Lower leg skin (tissue), 3 donors: ENCODE measurements around the gene TMEM209.

Experiments used
- CTCF ChIP-seq, 3 donors: fragments of 450-650 bp; IDR thresholded peaks; one replicate each; pipeline ENCODE4 v1.5.1; 2016; ENCODE audit warnings: antibody characterized with exemption in 3 of 3, mild to moderate bottlenecking in 3 of 3, moderate library complexity in 2 of 3
- POLR2A ChIP-seq, 2 donors: fragments of 450-650 bp; IDR thresholded peaks; one replicate each; pipeline ENCODE4 v1.6.1; 2016 to 2017; ENCODE audit warnings: antibody characterized with exemption in 2 of 2, mild to moderate bottlenecking in 1 of 2, moderate library complexity in 1 of 2

- TF ChIP-seq CTCF (IDR thresholded peaks at IDR 0.05) = no peak
- no peak for TF ChIP-seq POLR2A (IDR thresholded peaks at IDR 0.05)
These were observed 80.5 kb downstream of the TMEM209 start for GRCh38 chr7:130124711-130125110.
